SH-SY5Y (cell line): ENCODE data around the gene FAM83B.

Experiments
- GATA2 ChIP-seq: IDR thresholded peaks from 2 replicates; pipeline ENCODE4 v1.6.1; 2011; ENCODE audit warnings: mild to moderate bottlenecking, low read depth, low read length
- GATA3 ChIP-seq: IDR thresholded peaks from 2 replicates; pipeline ENCODE4 v1.6.1; 2011; ENCODE audit warnings: low read depth, mild to moderate bottlenecking, low read length, moderate library complexity

DNA sequence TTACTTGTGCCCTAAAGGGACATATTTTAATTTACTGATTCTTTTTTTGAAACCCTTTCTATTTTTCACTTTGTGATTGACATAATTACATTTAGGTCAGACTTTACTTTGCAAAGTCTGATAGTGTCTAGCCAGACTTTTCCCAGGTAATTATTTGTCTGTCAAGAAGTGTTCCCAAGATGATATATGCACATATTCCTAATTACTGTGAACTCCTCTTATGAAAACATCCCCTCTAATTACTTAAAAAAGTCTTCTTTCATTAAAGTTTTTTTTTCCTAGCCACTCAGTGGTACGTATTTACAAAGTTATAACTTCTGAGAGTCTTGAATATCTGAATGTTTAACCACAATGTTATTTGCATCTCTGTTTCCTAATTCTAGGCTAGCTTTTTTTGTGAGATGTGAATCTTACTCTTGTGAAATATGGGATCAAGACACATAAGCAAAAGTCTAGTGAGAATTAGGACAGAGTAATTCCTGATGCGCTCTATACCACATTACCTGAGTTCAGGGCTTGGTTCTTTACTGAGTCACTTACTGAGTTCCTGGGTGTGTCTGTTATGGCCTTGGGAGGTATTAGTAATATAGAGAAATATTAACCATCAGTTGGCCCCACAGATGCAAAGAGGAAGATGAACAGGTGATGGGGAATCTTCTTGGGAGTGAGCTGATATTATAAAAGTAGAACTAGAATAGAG lies 27.9 kb downstream of the FAM83B start:
- TF ChIP-seq GATA2, result no peak
- no peak for TF ChIP-seq GATA3
